HG03097 (cell line): ENCODE results near the gene GALNT10.
"Not testable (repeated sequence)": the region's sequence is repeated elsewhere in the genome, so short reads cannot be mapped to it uniquely, and the experiment has no call there.

Experiments
- ATAC-seq: cut with Tn5 transposase; IDR thresholded peaks from one replicate; pipeline ENCODE4 v1.9.1; 2021; ENCODE audit not compliant: unreplicated experiment, low FRiP score

The GALNT10 gene

DNA sequence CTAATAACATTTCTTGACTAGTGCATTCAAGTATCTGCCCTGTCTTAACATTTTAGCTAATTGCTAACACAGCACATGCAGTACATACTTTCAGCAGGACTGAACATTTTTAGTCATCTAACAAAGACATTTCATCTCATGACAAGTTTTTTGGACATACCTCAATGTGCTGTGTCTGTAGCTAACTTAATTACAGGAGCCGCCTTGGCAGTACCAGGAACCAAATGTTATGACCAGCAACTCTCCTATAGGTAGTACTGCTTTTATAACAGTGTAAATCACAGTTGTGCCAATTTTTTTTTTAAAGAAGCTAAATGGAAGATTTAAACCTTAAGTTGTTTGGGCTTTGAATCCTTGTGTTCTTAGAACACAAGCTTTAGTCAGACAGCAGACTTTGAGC, 155.9 kb downstream of the GALNT10 start:
- ATAC-seq: no peak

DNA sequence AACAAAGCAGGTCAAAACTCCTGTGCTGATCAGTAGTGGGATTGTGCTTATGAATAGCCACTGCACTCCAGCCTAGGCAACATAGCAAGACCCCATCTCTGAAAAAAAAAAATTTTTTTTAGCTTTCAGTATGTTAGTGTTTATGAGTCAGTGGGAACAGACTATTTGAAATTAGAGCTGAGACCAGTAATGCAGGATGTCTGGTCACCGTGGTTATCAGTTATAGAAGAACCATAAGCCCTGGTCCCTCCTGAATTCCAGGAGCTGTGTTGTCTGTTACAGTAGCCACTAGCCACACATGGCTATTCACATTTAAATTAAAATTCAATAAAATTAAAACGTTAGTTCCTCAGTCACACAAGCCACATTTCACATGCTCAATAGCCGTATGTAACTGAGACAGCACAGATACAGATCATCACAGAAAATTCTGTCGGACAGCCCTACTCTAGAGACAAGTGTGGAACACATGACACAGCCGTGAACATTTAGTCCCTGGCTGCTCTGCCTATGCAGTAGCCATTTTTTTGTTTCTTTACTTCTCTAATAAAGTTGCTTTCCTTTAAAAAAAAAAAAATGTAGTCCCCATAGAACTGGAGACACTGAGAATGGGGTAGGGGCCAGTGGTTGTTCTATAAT, 159.2 kb downstream of the GALNT10 start:
- no peak for ATAC-seq

DNA sequence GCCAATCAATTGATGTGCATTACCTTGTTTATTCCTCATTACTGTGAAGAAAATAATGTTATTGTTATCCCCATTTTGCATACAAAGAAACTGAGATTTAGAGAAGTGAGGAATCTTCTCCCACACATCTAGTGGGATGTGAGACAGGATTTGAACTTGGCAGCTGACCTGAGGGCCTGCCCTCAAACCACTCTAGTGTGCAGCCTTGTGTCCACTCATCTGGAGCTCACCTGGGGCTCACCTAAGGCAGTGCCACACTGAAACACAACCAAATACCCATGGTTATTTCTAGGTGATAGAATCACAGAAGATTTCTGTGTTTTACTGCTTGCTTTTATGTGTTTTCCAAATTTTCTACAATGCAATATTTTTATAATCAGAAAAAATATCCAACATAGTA, 160.6 kb downstream of the GALNT10 start:
- no peak for ATAC-seq

DNA sequence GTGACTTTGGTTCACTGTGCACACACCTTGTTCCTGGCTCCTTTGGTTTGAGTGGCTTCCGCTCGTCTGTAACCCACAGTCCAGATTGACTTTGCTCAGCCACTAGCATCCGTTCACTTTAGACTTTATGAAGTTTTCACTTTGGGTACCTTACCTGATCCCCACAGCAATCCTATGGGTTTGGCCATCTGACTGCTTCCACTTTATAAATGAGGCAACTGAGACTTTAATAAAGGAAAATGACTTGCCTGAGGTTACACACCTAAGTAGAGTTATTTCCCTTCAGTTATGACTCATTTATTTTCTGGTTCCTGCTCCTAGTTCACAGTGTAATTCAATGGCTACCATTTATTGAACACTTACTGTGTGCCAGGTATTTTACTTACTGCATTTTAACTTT, 161.0 kb downstream of the GALNT10 start:
- peak; percentile 69 for ATAC-seq

DNA sequence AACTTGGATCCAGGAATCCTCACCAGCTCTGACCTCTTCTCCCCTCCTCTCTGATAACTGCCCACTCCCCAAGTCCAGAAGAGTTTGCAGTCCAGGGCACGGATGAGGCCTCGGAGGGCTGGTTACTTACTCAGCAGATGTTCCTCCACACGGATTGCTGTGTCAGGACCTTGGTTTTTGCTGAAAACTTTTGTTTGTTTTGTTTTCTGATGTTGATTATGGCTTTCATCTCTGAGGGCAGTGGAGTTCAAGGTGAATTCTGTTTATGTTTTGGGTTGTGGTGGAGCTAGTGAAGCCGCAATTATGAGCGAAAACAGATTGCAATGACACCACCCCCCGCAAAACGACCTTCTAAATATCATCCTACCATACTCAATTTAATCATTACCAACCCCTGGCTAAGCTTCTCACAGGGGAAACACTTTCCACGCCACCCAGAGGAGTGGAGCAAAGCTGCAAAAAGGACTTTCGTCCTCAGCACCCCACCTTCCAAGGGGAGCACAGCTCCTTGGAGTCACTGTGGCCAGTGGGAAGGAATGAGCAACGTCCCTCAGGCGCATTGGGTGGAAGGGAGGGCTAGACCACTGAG, 162.5 kb downstream of the GALNT10 start:
- no peak for ATAC-seq

DNA sequence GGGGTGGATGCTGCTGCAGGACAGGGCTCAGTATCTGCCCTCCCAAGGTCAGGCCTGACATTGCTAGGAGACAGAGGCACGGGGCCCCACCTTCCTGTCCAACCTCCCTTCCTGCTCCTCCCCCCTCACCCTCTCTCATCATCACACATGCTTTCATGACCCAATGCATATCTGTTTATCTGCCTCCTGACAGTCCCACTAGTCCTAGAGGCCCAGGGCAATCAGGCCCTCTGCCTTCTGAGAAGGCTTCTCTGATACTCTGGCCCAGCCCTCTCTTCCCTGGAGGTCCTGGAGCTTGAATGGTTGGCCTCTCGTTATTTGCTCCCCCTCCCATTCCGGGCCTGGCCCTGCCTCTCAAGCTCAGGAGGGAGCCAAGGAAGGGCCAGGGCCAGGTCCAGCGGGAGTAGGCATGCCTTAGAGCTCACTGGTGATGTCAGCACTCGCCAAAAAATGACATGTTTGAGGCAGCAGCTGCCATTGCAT, 164.6 kb downstream of the GALNT10 start:
- ATAC-seq: no peak

DNA sequence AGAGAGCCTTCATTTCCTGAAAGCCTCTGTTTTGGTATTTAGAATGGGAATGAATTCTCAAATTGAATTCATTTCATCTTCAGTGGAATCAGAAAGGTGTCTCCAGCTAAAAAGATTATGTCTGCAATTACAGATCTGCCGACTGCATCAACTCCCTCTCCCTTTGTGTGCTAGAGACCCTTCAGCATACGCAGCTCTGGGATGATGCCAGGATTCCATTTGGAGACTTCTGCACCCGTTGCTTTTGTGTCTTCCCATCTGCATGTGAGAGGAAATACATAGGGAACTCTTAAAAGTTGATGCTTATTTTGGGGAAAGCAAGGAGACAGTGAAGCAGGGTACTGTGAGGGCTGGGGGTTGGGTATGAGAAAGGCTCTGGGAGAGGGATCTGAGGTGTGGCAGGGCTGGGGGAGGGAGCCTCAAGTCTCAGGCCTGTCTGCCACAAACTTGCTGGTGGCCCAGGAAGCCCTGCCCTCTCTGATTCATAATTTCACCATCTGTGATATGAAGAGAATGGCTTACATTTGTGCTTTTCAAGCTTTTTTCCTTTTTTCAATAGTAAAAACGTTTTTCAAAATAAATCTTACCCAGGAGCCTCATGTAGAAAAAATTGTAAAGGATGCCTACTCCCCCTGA, 165.6 kb downstream of the GALNT10 start:
- ATAC-seq: no peak

DNA sequence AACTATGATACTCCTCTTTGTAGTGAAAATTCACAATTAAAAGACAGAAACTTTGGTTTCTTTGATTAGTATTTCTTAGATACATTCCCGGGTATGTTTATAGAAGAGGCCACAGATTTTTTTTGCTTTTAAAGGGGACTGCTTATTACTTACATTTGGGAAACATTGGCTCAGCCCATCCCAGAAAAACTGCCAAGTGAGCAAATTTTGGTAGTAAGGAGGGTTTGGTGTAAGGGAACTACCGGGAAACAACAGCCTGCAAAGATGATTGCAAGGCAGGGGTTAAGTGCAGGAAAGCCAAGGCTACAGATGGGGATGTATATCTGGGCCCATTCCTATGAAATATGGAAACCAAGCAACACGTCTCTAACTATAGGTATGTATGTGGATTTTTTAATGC, 166.4 kb downstream of the GALNT10 start:
- no peak for ATAC-seq

DNA sequence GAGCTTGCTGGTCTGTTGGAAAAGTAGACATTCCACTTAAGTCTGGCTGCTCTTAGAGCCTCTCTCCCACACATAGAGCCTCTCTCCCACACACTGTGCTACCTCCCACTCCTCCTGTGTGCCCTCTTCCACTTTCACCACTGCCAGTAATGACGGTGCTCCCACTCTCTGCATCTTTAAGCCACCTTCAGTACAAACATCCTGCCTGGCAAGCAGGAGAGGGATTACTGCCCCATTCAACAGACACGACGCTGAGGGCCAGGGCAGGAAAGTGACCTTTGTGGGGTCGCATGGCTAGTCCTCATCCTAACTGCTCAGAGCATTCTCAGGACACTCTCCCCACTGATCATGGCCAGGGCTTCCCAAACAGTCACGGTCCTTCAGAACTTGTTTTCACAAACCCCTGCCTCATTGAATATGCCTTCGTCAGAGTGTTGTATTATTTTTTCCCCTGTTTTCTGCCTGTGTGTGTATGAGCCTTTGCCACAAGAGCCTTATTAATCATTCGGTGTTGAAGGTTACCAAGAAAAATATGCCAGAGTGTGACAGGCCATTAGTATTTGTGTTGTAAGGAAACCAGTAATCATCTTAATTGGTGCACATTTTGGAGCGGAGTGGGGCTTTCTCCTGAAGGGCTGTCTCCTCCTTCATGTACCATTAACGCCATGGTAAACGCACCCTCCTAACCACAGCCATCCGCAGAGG, 168.1 kb downstream of the GALNT10 start:
- ATAC-seq: no peak

DNA sequence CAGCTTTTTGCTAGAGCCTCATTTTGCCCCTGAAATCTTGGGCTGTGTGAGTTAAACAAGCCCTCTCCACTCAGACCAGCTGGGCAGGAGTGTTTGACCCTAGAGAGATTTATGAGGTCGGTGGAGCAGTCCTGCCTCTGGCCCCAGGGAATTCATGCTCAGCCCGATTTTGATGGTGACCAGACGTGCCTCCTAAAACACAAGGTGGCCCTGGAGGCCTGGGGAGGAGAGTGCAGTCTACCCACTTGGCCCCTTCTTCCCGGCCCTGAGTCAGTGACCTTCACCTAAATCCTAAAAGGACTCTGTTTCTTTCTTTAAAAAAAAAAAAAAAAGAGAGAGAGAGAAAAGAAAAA, 168.7 kb downstream of the GALNT10 start:
- ATAC-seq: no peak

DNA sequence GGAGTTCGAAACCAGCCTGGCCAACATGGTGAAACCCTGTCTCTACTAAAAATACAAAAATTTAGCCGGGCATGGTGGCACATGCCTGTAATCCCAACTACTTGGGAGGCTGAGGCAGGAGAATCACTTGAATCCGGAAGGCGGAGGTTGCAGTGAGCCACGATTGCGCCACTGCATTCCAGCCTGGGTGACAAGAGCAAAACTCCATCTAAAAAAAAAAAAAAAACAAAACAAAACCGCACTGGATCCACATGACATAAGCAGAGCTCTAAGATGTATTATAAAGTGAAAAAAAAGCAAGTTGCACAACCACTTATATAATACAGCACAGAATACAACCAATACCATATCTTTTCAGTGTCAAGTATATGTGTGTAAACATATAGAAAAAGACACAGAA, 169.7 kb downstream of the GALNT10 start:
- ATAC-seq: not testable (repeated sequence)

DNA sequence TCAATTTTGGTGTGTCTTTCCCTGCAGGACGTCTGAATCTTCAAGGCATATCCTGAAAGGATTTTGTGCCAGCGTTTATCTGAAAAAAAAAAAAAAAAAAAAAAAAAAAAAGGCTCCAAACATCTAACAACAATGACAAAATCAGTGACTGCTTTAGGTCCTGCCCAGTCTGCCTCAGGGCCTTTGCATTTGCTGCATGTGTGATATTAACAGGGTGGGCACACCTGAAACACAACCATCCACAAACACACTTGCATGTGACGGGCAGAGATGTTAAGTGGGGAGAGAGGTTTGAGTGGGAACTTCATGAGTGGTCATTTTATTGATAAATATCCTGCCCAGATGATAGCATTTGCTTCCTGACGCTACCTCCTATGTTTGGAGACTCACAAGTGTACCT, 172.9 kb downstream of the GALNT10 start:
- ATAC-seq: no peak

DNA sequence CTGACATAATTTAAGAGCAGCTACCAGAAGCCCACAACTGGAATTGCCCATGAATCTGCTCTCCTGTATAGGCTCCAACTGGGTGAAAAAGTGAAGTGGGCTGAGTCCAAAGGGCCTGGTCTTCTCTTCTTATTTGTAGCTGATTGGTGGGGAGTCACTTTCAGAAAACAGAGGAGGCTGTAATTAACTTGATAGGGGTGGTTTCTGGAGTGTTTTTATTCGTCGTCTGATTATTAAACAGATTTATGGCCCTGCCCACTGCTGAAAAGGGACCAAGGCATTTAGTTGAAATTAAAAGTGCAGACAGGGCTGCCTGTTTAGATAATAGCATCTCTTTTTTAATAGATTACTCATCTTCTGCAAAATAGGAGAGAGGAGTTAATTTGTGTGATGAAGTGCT, 174.2 kb downstream of the GALNT10 start:
- no peak for ATAC-seq

DNA sequence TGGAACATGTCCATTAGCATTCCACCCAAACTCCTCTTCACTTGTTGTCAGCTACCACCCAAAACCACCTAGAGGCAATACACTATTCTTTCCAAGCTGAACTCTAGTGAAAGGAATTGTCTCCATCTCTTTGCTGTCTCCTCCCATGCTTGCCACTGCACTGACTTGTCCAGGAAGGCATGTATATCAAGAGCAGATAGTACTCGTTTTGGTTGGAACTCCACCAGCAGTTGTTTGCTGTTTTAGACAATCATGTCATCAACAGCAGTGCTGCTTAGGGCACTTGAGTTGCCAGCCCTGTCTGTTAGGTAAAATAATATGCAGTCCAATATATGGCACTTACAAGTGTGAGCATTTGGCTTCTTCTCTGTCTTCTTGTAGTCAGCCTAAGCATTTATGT, 175.3 kb downstream of the GALNT10 start:
- ATAC-seq: no peak

DNA sequence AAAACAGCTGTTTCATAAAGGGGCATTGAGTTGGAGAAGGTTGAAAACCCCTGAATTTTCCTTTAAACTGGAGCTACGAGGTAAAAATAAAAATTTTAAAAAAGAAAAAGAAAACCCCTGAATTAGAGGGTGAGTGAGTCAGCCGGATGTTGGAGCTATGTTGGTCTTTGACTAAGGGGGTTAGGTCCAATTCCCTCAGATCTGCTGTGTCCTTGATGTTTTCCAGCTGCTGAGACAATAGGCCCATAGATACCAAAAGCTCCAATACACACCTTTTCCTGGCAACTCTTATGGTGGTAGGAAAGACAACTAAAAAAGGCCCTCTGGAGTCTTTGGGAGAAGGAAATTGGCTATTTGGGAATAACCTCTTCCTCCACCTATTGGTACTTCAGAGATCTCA, 175.8 kb downstream of the GALNT10 start:
- no peak for ATAC-seq

DNA sequence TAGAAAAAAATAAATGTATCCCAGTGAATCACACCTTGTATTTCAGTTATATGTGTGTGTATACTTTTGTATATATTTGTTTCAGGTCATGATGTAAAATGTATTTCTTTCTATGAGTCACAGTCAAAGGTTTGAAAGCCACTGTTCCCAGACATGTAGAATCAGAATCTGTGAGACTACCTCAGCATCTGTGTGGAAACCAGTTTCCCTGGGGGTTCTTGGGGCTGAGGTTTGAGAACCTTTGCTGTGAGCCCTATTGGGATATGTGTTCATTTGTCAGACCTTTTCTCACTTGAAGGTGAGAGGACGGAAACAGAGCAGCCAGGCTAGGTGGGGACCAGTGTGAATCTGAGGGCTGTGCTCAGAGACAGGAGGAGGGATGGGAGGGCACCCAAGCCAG, 176.6 kb downstream of the GALNT10 start:
- ATAC-seq: peak; percentile 52

DNA sequence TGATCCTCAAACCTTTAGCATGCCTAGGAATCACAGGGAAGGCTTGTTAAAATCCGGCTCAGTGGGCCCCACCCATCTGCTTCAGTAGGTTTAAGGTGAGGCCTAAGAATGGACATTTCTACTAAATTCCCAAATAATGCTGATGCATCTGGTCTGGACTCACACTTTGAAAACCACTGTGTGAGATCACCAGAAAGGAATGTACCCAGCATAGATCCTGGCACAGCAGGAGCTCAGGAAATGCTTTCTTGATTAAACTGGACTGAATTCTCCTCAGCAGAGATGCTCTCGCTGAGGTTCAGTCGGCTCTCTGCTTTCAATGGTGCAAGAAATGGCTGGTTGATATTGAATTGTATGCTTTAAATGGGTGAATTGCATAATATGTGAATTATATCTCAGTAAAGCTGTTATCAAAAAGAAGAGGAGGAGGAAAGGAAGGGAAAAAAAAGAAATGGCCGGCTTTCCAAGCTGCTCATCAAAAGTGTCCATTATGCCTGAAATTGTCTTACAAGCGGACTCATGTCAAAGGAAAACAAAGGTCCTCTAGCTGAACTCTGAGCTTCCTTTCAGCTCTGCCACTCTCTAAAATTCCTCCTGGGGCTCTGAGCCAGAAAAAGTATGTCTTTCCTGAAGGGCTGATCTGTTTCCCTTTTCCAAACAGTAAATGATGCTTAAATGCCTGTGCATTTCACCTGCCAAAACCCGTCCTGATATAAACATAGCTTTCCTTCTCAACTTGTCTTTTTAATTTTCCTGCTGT, 177.7 kb downstream of the GALNT10 start:
- no peak for ATAC-seq

DNA sequence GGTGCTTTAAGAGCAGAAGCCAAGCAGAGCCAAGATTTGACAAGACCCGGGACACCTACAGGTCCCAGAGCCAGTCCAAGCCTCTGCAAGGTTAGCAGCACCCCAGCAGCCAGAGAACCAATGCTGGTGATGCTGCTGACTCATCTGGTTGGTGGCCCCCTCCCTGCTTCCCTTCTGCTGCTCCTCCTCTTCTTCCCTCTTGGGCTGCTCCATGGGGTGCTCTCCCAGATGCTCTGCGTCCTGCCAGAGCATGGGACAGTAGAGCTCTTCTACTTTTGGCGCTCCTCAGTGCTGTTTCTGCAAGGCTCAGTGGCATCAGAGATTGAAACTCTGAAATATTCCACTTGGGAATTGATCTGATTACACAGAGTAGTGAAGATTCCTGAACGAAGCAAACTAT, 179.1 kb downstream of the GALNT10 start:
- ATAC-seq: no peak

DNA sequence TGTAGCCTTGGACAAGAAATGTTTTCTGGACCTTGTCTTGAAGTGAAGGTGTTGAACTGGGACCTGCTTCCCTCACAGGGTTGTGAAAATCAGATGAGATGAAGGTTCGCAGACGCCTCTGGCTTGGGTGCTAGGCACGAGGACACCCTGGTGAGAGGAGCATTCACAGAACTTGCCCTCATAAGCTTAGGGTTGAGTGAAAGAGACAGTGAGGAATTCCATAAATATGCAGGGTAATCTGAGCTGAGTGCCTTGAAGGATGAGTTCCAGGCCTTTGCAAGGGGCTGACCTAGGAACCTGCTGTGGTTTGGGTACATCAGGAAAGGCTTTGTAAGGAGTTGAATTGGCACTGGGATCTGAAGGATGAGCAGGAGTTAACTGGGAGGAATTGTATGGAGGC, 179.6 kb downstream of the GALNT10 start:
- no peak for ATAC-seq

DNA sequence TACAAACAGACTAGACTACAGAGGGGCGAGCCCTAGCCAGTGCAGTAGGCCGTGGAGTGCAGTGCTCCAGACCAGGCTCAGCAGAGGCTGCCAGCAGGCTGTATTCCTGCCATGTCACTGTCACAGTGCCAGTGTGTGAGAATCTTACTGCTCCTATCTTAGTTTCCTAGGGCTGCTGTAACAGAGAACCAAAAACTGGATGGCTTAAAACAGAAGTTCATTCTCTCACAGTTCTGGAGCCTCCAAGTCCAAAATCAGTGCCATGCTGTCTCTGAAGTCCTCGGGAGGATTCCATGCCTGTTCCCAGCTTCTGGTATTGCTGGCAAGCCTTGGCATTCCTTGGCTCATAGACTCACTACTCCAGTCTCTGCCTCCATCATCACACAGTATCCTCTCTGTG, 180.3 kb downstream of the GALNT10 start:
- no peak for ATAC-seq

DNA sequence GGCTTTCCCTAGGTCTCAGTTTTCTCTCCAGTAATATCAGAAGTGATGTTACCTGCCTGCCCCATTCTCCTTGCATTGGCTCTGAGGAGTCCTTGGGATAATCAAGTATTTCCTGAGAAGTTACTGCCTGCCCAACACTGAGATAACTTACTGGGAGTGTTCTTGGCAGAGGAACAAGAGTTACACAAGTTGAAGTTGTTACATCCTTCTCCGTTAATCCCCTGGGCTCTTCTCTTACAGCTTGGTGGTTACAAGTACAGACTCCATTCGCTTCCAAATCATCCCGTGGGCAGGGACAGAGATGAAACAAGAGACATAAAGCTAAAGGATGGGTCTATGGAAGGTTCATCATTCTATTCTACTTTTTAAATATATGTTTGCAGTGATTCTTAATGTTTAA, 181.2 kb downstream of the GALNT10 start:
- no peak for ATAC-seq
